Fibroblast of the aortic adventitia (primary cell): Measurements from ENCODE around the gene ETFB. TPM values are rescaled to one million over a fixed set of nuclear protein-coding genes. Genes with fewer than 3 reads are reported as not detected.

Experiments used
- DNase-seq: peaks from one replicate; pipeline ENCODE4 v3.0.0-alpha.2; 2010; ENCODE audit warnings: low read depth
- H3K4me3 ChIP-seq: 2 replicates; pipeline ENCODE4 v1.5.1; 2011; ENCODE audit warnings: low read depth, mild to moderate bottlenecking, control low read depth, low read length, moderate library complexity
- CTCF ChIP-seq: IDR thresholded peaks from 2 replicates; pipeline ENCODE4 v1.5.1; 2011; ENCODE audit warnings: mild to moderate bottlenecking, low read length, control low read depth, inconsistent platforms; ENCODE audit not compliant: insufficient read depth
- total RNA-seq: library from RNA; depleted of rRNA; stranded (reverse); fragments of >200 nt; gene quantifications from 2 replicates; pipeline ENCODE4 v1.2.3, GENCODE V29; 2012; ENCODE audit warnings: low replicate concordance

Gene ETFB
- total RNA-seq, 1 donor, result 66.8 TPM

- H3K4me3 ChIP-seq, result no peak overlapping the region
- no peak for DNase-seq
- TF ChIP-seq CTCF, result no peak
Measured at GRCh38 chr19:51319649-51320279, 46.4 kb downstream of the ETFB start.

- no peak for TF ChIP-seq CTCF
- DNase-seq, result no peak
- H3K4me3 ChIP-seq, result no peak overlapping the region
Measured at GRCh38 chr19:51318687-51319648, 47.2 kb downstream of the ETFB start.

- no peak for TF ChIP-seq CTCF
- no peak for DNase-seq
Measured at GRCh38 chr19:51317968-51318367, 48.2 kb downstream of the ETFB start.

GRCh38 chr19:51317376-51317775 lies 48.8 kb downstream of the ETFB start:
- H3K4me3 ChIP-seq, result no peak overlapping the region
- TF ChIP-seq CTCF, result no peak
- no peak for DNase-seq

More at GRCh38 chr19:51317968-51318367, 48.2 kb downstream of the ETFB start:
- no peak overlapping the region for H3K4me3 ChIP-seq

GRCh38 chr19:51316688-51317087 lies 49.5 kb downstream of the ETFB start:
- no peak for DNase-seq
- no peak for TF ChIP-seq CTCF
- no peak overlapping the region for H3K4me3 ChIP-seq

- DNase-seq, result no peak
- no peak for TF ChIP-seq CTCF
- no peak within 1 kb of the TSS for H3K4me3 ChIP-seq
Measured at GRCh38 chr19:51311351-51312257, 54.6 kb downstream of the ETFB start, which contains the start of gene IGLON5. Gene IGLON5 (plus strand): TSS chr19:51311644. CDS start chr19:51311848, 204 bp downstream.
